ENCODE data around the gene DLGAP1.

Gene DLGAP1

GRCh38 chr18:4284528-4284927, 170.6 kb downstream of the DLGAP1 start:
- DNase-seq, result no peak

DNA sequence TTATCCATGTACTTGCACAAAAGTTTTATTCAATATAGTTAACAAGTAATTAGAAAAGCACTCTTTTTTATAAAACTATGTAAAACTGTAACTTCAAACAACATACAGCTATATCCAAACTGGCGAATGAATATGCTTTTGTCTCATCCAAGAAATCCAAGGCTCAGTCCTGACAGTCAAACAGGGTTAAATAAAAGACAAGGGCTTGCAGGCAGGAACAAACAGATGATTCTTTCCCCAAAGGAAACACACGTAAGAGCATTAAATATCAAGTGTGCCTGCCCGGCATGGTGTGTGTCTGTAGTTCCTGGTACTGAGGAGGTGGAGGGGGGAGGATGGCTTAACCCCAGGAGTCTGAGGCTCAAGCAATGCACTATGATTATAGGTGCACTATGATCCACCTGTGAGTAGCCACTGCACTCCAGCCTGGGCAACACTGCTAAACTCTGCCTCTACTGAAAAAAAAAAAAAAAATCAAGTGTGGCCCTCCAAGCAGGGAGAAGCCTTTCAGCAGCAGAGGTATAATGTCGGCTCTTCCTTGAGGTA, 171.3 kb downstream of the DLGAP1 start:
- no peak for DNase-seq

GRCh38 chr18:4282954-4283353, 172.2 kb downstream of the DLGAP1 start:
- DNase-seq, result no peak

DNA sequence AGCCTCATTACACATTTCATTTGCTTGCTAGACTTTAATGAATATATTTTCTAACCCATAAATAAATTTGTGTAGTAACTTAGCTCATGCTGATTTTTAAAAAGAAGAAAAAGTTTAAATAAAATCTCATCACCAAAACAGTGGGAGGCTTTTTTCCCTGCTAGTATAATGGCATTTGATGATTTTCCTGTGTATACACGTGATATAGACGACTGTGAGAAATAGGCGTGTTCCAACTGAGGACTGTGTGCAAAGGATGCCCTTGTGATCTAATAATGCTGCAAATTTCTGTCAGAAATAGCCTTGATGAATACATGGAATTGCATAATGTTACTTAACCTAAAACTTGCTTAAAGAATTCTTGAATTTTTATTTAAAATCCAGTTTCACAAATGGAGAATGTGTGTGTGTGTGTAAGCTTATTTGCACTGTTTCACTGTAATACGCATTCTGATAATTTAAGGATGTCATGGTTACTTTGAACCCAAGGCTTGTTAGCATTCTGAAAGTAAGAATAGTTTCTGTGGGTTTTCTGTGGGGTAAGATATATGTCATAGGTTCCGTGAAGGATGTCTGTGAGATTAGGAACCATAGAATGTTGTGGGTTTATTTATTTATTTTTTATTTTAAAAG, 178.0 kb downstream of the DLGAP1 start:
- DNase-seq, result no peak

DNA sequence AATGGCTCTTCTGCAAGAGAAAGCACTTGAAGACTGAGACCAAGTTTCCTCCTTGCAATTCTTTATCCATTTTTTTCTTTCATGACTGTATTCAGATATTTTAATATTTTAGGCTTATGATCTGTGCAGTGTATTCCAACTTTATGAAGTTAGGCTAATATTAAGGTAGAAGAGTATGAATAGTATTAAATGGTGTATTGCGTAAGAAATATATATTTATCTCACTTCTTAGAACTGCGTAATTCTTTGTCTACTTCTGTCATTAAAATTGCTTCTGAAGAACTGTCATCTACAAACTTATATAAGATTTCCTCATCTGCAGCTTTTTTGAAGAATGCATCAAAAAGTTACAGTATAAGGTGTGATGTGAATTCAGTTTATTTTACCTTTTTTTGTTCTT, 183.2 kb downstream of the DLGAP1 start:
- no peak for DNase-seq

- DNase-seq, result no peak
Measured at GRCh38 chr18:4270988-4271387, 184.1 kb downstream of the DLGAP1 start.

DNA sequence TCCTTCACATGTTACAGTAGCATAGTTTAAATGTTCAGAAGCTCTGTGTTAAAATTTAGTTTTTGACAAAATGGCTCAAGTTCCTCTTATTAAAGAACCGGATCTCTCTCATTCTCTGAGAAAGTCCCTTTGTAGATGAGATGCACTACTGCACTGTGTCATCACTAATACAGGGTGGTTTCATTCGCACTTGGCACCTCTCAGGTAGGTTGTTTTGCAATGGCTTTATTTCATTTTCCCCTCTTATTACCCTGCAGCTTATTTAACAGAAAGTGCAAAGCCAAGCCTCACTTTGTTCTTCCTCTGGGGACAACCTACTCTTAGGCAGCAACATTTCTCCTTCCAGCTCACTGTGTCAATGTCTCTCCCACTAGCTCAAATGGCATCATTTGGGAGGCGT, 185.1 kb downstream of the DLGAP1 start:
- DNase-seq, result no peak

DNA sequence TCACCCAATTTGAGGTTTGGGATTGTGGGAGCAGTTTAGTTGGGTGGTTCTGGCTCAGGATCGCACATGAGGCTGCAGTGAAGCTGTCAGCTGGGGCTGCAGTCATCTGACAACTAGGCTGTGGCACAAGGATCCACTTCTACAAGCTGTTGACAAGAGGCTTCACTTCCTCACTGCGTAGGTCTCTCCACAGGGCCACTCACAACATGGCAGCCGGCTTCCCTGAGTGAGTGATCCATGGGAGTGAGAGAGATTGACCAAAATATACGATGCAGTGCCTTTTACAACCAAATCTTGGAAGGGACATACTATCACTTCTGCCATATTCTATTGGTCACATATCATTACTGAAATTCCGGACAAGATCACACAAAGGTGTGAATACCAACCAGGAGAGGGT, 187.5 kb downstream of the DLGAP1 start:
- DNase-seq, result no peak

- DNase-seq, result no peak
Measured at GRCh38 chr18:4264347-4264791, 190.7 kb downstream of the DLGAP1 start.

- no peak for DNase-seq
Measured at GRCh38 chr18:4260107-4260506, 195.0 kb downstream of the DLGAP1 start.

GRCh38 chr18:4256766-4257417, 198.2 kb downstream of the DLGAP1 start:
- no peak for DNase-seq

- no peak for DNase-seq
Measured at GRCh38 chr18:4254840-4255239, 200.3 kb downstream of the DLGAP1 start.

DNA sequence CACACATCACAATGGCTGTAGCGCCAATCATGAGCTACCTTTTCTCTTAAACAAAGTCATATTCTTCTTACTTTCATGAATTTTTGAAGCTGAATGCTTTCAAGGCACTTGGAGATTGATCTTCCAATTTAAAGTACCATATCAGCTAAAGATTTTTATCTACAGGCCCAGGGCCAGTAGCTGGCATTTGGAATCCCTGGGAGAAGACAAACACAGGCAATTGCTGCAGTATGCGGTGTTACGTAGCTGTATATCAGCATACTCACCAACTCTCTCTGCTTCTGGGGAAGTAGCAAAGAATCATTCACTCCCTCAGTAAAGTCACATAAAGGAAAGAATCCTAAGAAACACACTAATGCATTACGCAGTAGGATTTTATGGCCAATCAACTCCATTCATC, 202.3 kb downstream of the DLGAP1 start:
- DNase-seq, result no peak

DNA sequence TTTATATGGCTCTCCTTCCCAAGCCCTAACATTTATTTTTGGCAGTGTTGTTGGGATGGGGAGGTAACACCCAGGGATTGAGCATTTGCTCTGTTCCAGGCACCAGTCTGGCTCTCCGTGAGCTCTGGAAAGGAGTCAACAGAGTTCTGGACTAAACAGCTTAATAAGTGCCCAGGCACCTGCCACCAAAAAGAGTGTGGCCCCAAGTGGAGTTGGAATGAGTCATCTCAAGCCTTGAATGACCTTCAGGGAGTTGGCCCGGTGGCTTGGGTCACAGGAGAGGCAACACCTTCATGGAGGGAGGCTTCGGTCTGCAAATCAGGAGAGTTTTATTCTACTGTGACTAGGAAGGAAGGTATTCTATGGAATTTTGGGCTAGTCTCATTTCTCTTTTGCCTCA, 203.2 kb downstream of the DLGAP1 start:
- DNase-seq, result no peak

DNA sequence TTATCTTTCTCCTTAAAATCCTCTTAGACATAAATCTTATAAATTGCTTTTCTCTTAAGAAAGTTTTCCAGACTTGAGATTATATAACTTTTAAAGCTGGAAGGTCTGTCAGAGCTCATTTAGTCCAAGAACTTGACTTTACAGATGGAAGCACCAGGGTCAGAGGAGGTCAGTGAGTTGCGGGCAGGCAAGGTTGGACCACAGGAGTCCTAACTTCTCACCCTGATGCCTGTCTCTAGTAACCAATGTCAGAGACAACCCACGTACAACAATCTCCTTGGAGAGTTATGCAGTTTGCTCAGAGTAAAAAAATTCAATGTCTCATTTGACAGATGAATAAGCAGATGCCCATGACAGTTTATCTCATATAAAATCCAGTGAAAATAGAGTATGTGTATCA, 203.9 kb downstream of the DLGAP1 start:
- no peak for DNase-seq

- DNase-seq, result no peak
Measured at GRCh38 chr18:4250141-4250540, 205.0 kb downstream of the DLGAP1 start.

- DNase-seq, result no peak
Measured at GRCh38 chr18:4248686-4249085, 206.4 kb downstream of the DLGAP1 start.

DNA sequence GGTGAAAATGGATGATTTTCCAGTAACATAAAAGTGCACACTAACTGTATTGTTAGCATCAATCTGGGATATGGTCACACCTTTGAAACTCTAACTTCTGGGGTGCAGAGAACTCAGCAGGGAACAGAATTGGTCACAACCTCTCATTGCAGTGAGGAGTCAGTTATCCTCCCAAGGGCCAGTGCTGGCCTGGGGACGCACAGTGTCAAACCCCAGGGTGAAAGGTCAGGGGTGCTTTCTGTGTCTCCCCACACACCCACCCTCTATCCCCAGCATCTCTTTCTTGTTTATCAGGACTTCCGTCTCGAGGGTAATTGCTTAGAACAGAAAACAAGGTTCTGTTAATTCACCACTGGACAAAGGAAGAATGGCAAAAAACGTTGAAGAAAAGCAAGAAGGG, 208.7 kb downstream of the DLGAP1 start:
- DNase-seq, result no peak

- DNase-seq, result no peak
Measured at GRCh38 chr18:4245456-4245855, 209.7 kb downstream of the DLGAP1 start.

GRCh38 chr18:4242431-4243161, 212.5 kb downstream of the DLGAP1 start:
- no peak for DNase-seq

- DNase-seq, result no peak
Measured at GRCh38 chr18:4241090-4241617, 214.0 kb downstream of the DLGAP1 start.

GRCh38 chr18:4238966-4239365, 216.1 kb downstream of the DLGAP1 start:
- DNase-seq, result no peak

GRCh38 chr18:4237664-4238041, 217.5 kb downstream of the DLGAP1 start:
- no peak for DNase-seq

Data from activated T-cell treated with anti-CD3 and anti-CD28 coated beads for 4 hours (primary cell).